Right forelimb (tissue), 1 donor: ENCODE data around the gene EMILIN3.
"Not testable (repeated sequence)": the region's sequence is repeated elsewhere in the genome, so short reads cannot be mapped to it uniquely, and the experiment has no call there.

Experiments used
- DNase-seq: peaks from one replicate; pipeline ENCODE4 v3.0.0-alpha.2; 2018

Gene EMILIN3

GRCh38 chr20:41316602-41317545 is 49.7 kb downstream of the EMILIN3 start:
- peak; percentile 86 for DNase-seq

- no peak for DNase-seq
These were observed 50.6 kb downstream of the EMILIN3 start for GRCh38 chr20:41316051-41316450.

- no peak for DNase-seq
These were observed 52.2 kb downstream of the EMILIN3 start for GRCh38 chr20:41314386-41314785.

GRCh38 chr20:41312009-41312408 is 54.6 kb downstream of the EMILIN3 start:
- DNase-seq, result not testable (repeated sequence)
